NCI-H187 (cell line): ENCODE results near the gene CTNNB1.

Experiments
- DNase-seq, 2 experiments: peaks; one replicate each; lab custom pipeline; 2025; lab: John Stamatoyannopoulos, UW

CTNNB1 gene

GRCh38 chr3:41198950-41199865, at the start of gene CTNNB1:
TSS of gene CTNNB1 (plus strand) at chr3:41199505. CDS start at chr3:41224069, 24,564 bp downstream.
- peak; percentile 41 to 75 for DNase-seq

GRCh38 chr3:41155834-41156233, 43.5 kb upstream of the CTNNB1 start:
- DNase-seq, result no peak

GRCh38 chr3:41158947-41159346, 40.4 kb upstream of the CTNNB1 start:
- DNase-seq, result no peak

- peak in 1 of 2 experiments; percentile 53 for DNase-seq
Measured at GRCh38 chr3:41159588-41160189, 39.6 kb upstream of the CTNNB1 start.

- DNase-seq, result no peak
Measured at GRCh38 chr3:41162541-41162940, 36.8 kb upstream of the CTNNB1 start.

GRCh38 chr3:41163006-41163405, 36.3 kb upstream of the CTNNB1 start:
- no peak for DNase-seq

- DNase-seq, result no peak
Measured at GRCh38 chr3:41163421-41163820, 35.9 kb upstream of the CTNNB1 start.

GRCh38 chr3:41164777-41165176, 34.5 kb upstream of the CTNNB1 start:
- DNase-seq, result no peak

GRCh38 chr3:41167722-41168497, 31.4 kb upstream of the CTNNB1 start:
- DNase-seq, result no peak

- no peak for DNase-seq
Measured at GRCh38 chr3:41169023-41169422, 30.3 kb upstream of the CTNNB1 start.

GRCh38 chr3:41173926-41174885, 25.1 kb upstream of the CTNNB1 start:
- DNase-seq, result no peak

- DNase-seq, result no peak
Measured at GRCh38 chr3:41175365-41175764, 23.9 kb upstream of the CTNNB1 start.

GRCh38 chr3:41176596-41176995, 22.7 kb upstream of the CTNNB1 start:
- DNase-seq, result no peak

- no peak for DNase-seq
Measured at GRCh38 chr3:41178576-41178975, 20.7 kb upstream of the CTNNB1 start.

- DNase-seq, result no peak
Measured at GRCh38 chr3:41180396-41180795, 18.9 kb upstream of the CTNNB1 start.

GRCh38 chr3:41182504-41183059, 16.7 kb upstream of the CTNNB1 start:
- no peak for DNase-seq

GRCh38 chr3:41184394-41184793, 14.9 kb upstream of the CTNNB1 start:
- DNase-seq, result no peak

- DNase-seq, result no peak
Measured at GRCh38 chr3:41186297-41186696, 13.0 kb upstream of the CTNNB1 start.

GRCh38 chr3:41188306-41188705, 11.0 kb upstream of the CTNNB1 start:
- DNase-seq, result no peak

GRCh38 chr3:41190509-41191284, 8.6 kb upstream of the CTNNB1 start:
- DNase-seq, result no peak
